Naive thymus-derived CD4-positive, alpha-beta T cell (primary cell): ENCODE data around the gene HEG1. TPM values are rescaled to one million over a fixed set of nuclear protein-coding genes. Genes with fewer than 3 reads are reported as not detected.
A peak's percentile ranks its signal among the peaks of the same experiment; 100 is the strongest.

Experiments used
- ATAC-seq: fragments of 150-1000 bp; cut with Tn5 transposase; 2 replicates; pipeline ENCODE4 v1.10.0; 2021; ENCODE audit warnings: mild to moderate bottlenecking, moderate library complexity
- CTCF ChIA-PET: fragments of 350-600 bp; sonication (Branson Sonifier 250); formaldehyde crosslinking; loops from one replicate; lab custom pipeline; 2021; ENCODE audit warnings: antibody characterized with exemption; lab: Charles Lee
- POLR2A ChIA-PET: fragments of 350-600 bp; sonication (Branson Sonifier 250); formaldehyde crosslinking; loops from one replicate; lab custom pipeline; 2021; ENCODE audit warnings: antibody characterized with exemption, inconsistent platforms; lab: Charles Lee
- DNase-seq, 9 donors: peaks; one replicate each; pipeline versions ENCODE4 v3.0.0 to v3.0.0-alpha.2; 2020 to 2022; ENCODE audit warnings: mixed read lengths in 1 of 9
- H3K27ac ChIP-seq: one replicate; pipeline ENCODE4 v1.7.0; 2013; ENCODE audit warnings: mild to moderate bottlenecking, low read depth, low read length, moderate library complexity
- H3K27me3 ChIP-seq, 2 donors: one replicate each; pipeline ENCODE4 v1.7.0; 2013; ENCODE audit warnings: low read length in 2 of 2, mild to moderate bottlenecking in 2 of 2, moderate library complexity in 2 of 2; ENCODE audit not compliant: control insufficient read depth in 2 of 2, insufficient read depth in 2 of 2
- H3K36me3 ChIP-seq, 3 experiments: 1 replicate in 2 of 3; 2 replicates in 1 of 3; pipeline ENCODE4 v1.7.0; 2013; ENCODE audit warnings: low read length in 3 of 3, mild to moderate bottlenecking in 3 of 3, moderate library complexity in 1 of 3; ENCODE audit not compliant: insufficient read depth in 3 of 3, control insufficient read depth in 2 of 3
- H3K4me1 ChIP-seq, 2 donors: one replicate each; pipeline ENCODE4 v1.7.0; 2013; ENCODE audit warnings: low read length in 2 of 2, mild to moderate bottlenecking in 2 of 2, moderate library complexity in 1 of 2; ENCODE audit not compliant: control insufficient read depth in 2 of 2, insufficient read depth in 2 of 2
- H3K4me3 ChIP-seq: 2 replicates; pipeline ENCODE4 v1.7.0; 2013; ENCODE audit warnings: mild to moderate bottlenecking, low read length
- H3K9me3 ChIP-seq, 3 experiments: 1 replicate in 2 of 3; 2 replicates in 1 of 3; pipeline ENCODE4 v1.7.0; 2013; ENCODE audit warnings: low read length in 3 of 3; ENCODE audit not compliant: control insufficient read depth in 2 of 3
- H3K27ac Mint-ChIP-seq, 9 donors: one replicate each; pipeline ENCODE4 v1.8.0; 2020 to 2022; ENCODE audit warnings: mixed read lengths in 9 of 9, mild to moderate bottlenecking in 8 of 9, moderate library complexity in 5 of 9, inconsistent platforms in 2 of 9
- H3K27me3 Mint-ChIP-seq, 5 donors: one replicate each; pipeline ENCODE4 v1.8.0; 2021 to 2022; ENCODE audit warnings: mixed read lengths in 5 of 5, mild to moderate bottlenecking in 1 of 5
- H3K36me3 Mint-ChIP-seq, 5 donors: one replicate each; pipeline ENCODE4 v1.8.0; 2020 to 2022; ENCODE audit warnings: mixed read lengths in 5 of 5, mild to moderate bottlenecking in 3 of 5, inconsistent platforms in 1 of 5
- H3K4me1 Mint-ChIP-seq, 7 donors: one replicate each; pipeline ENCODE4 v1.8.0; 2020 to 2022; ENCODE audit warnings: mixed read lengths in 7 of 7, mild to moderate bottlenecking in 3 of 7, inconsistent platforms in 1 of 7
- H3K4me3 Mint-ChIP-seq, 10 donors: one replicate each; pipeline ENCODE4 v1.8.0; 2020 to 2022; ENCODE audit warnings: mild to moderate bottlenecking in 10 of 10, mixed read lengths in 10 of 10, moderate library complexity in 6 of 10, inconsistent platforms in 2 of 10
- H3K9me3 Mint-ChIP-seq, 11 donors: one replicate each; pipeline ENCODE4 v1.8.0; 2020 to 2022; ENCODE audit warnings: mixed read lengths in 11 of 11, mild to moderate bottlenecking in 4 of 11, inconsistent platforms in 1 of 11, moderate library complexity in 1 of 11
- intact Hi-C, 2 donors: fragments of 100-400 bp; cut with micrococcal nuclease; formaldehyde crosslinking; loops; one replicate each; pipeline ENCODE4 v1.15.1; 2023
- polyA plus RNA-seq, 2 donors: library from polyadenylated mRNA; unstranded; fragments of 300-500 nt; fragmentation: Illumina TruSeq; gene quantifications; one replicate each; pipeline ENCODE4 v1.2.3, GENCODE V29; 2021
- total RNA-seq, 6 experiments: library from RNA in 5 of 6; stranded (reverse) in 5 of 6; gene quantifications; 1 replicate in 5 of 6; 2 replicates in 1 of 6; pipeline ENCODE4 v1.2.3 and lab custom pipeline; 2021 to 2026

HEG1 gene
- total and polyA plus RNA-seq, 7 experiments from 2014 or later = 2.1 to 45.4 (median 17.6) TPM

- DNase-seq = no peak
- no peaks in the 10 kb centered on the region for H3K27me3 ChIP-seq
- H3K27ac Mint-ChIP-seq = peak overlapping the region in 7 of 9 donors; percentile 52 to 95 (median 84)
These were observed 49.5 kb downstream of the HEG1 start for GRCh38 chr3:125006291-125006731.

GRCh38 chr3:125005676-125006075, 50.1 kb downstream of the HEG1 start:
- H3K9me3 ChIP-seq = no peaks in the 10 kb centered on the region
- peaks cover 8 to 32% of the 10 kb centered on the region in 2 donors for H3K4me1 ChIP-seq
- H3K4me1 Mint-ChIP-seq = peaks cover 9 to 63% (median 46%) of the 10 kb centered on the region in 7 donors
- H3K27me3 Mint-ChIP-seq = no peaks in the 10 kb centered on the region
- H3K36me3 ChIP-seq = peaks cover 9 to 53% (median 32%) of the 10 kb centered on the region in 3 experiments
- peak overlapping the region in 1 of 10 donors; percentile 15 for H3K4me3 Mint-ChIP-seq
- CTCF ChIA-PET = no interaction called here
- intact Hi-C loops = no loop called here
- POLR2A ChIA-PET = interaction anchor here (0.5 to 0.9 kb wide), 2 partner anchors 25 to 47 kb away, joined by 3 read pairs; no protein-coding TSS in a partner anchor
- H3K27ac ChIP-seq = no peak overlapping the region
- H3K4me3 ChIP-seq = no peak overlapping the region
- no peak for ATAC-seq
- peaks cover 0 to 61% (median 33%) of the 10 kb centered on the region in 5 donors for H3K36me3 Mint-ChIP-seq
- H3K27me3 ChIP-seq = no peaks in the 10 kb centered on the region
- H3K27ac Mint-ChIP-seq = peak overlapping the region in 8 of 9 donors; percentile 68 to 98 (median 94)
- no peak for DNase-seq
- no peaks in the 10 kb centered on the region for H3K9me3 Mint-ChIP-seq

More at GRCh38 chr3:125006291-125006731, 49.5 kb downstream of the HEG1 start:
- ChIA-PET POLR2A (interaction anchor here (0.5 to 0.9 kb wide), 2 partner anchors 24 to 40 kb away, joined by 3 read pairs; no protein-coding TSS in a partner anchor), CTCF (no interaction called here)
- no peak overlapping the region for H3K4me3 ChIP-seq
- Mint-ChIP-seq H3K36me3 (peaks cover 0 to 61% (median 34%) of the 10 kb centered on the region in 5 donors), H3K4me3 (no peak overlapping the region), H3K4me1 (peaks cover 9 to 68% (median 49%) of the 10 kb centered on the region in 7 donors), H3K27me3 (no peaks in the 10 kb centered on the region), H3K9me3 (no peaks in the 10 kb centered on the region)
- no peak overlapping the region for H3K27ac ChIP-seq
- H3K36me3 ChIP-seq = peaks cover 9 to 48% (median 33%) of the 10 kb centered on the region in 3 experiments
- no peaks in the 10 kb centered on the region for H3K9me3 ChIP-seq
- no peak for ATAC-seq
- intact Hi-C loops = no loop called here
- peaks cover 10 to 36% of the 10 kb centered on the region in 2 donors for H3K4me1 ChIP-seq

GRCh38 chr3:125005222-125005621, 50.6 kb downstream of the HEG1 start:
- Mint-ChIP-seq H3K4me1 (peaks cover 9 to 60% (median 41%) of the 10 kb centered on the region in 7 donors), H3K9me3 (no peaks in the 10 kb centered on the region), H3K27ac (peak overlapping the region in 8 of 9 donors; percentile 68 to 98 (median 94)), H3K36me3 (peaks cover 0 to 60% (median 33%) of the 10 kb centered on the region in 5 donors), H3K27me3 (no peaks in the 10 kb centered on the region), H3K4me3 (peak overlapping the region in 1 of 10 donors; percentile 15)
- CTCF ChIA-PET = no interaction called here
- Histone ChIP-seq H3K4me1 (peaks cover 4 to 28% of the 10 kb centered on the region in 2 donors), H3K9me3 (no peaks in the 10 kb centered on the region), H3K27ac (no peak overlapping the region), H3K36me3 (peaks cover 9 to 57% (median 34%) of the 10 kb centered on the region in 3 experiments), H3K4me3 (no peak overlapping the region), H3K27me3 (no peaks in the 10 kb centered on the region)
- no peak for ATAC-seq
- intact Hi-C loops = no loop called here
- POLR2A ChIA-PET = interaction anchor here (0.5 kb wide), 1 partner anchor 47 kb away, joined by 3 read pairs; no protein-coding TSS in a partner anchor
- DNase-seq = no peak

GRCh38 chr3:125003859-125004595, 51.8 kb downstream of the HEG1 start:
- peaks cover 9 to 54% (median 24%) of the 10 kb centered on the region in 3 experiments for H3K36me3 ChIP-seq
- no peak for ATAC-seq
- Mint-ChIP-seq H3K27ac (peak overlapping the region; percentile 14 to 99 (median 96)), H3K4me1 (peaks cover 9 to 64% (median 36%) of the 10 kb centered on the region in 7 donors), H3K36me3 (peaks cover 0 to 58% (median 31%) of the 10 kb centered on the region in 5 donors), H3K4me3 (peak overlapping the region in 4 of 10 donors; percentile 25 to 77 (median 52)), H3K9me3 (no peaks in the 10 kb centered on the region), H3K27me3 (no peaks in the 10 kb centered on the region)
- H3K4me1 ChIP-seq = peaks cover 0 to 28% of the 10 kb centered on the region in 2 donors
- intact Hi-C loops = loop anchor here in 1 of 2 donors (2.0 kb wide), 1 partner anchor 19 kb away; no protein-coding TSS in a partner anchor
- ChIA-PET POLR2A (interaction anchor here (0.7 to 2.9 kb wide), 4 partner anchors 14 to 53 kb away, joined by 3 to 25 read pairs (median 6); no protein-coding TSS in a partner anchor), CTCF (interaction anchor here (0.9 to 1.3 kb wide), 2 partner anchors 17 to 49 kb away, joined by 3 to 5 read pairs; no protein-coding TSS in a partner anchor)
- H3K9me3 ChIP-seq = no peaks in the 10 kb centered on the region
- no peak for DNase-seq
- H3K27ac ChIP-seq = peak overlapping the region; percentile 81
- H3K4me3 ChIP-seq = no peak overlapping the region
- H3K27me3 ChIP-seq = no peaks in the 10 kb centered on the region

GRCh38 chr3:125003369-125003853, 52.4 kb downstream of the HEG1 start:
- intact Hi-C loops = loop anchor here in 1 of 2 donors (2.0 kb wide), 1 partner anchor 19 kb away; no protein-coding TSS in a partner anchor

More at GRCh38 chr3:125003369-125003853, 52.4 kb downstream of the HEG1 start:
- peaks cover 0 to 28% of the 10 kb centered on the region in 2 donors for H3K4me1 ChIP-seq
- no peaks in the 10 kb centered on the region for H3K9me3 Mint-ChIP-seq
- DNase-seq (no peak), ATAC-seq (no peak)
- no peaks in the 10 kb centered on the region for H3K9me3 ChIP-seq
- peak overlapping the region; percentile 81 for H3K27ac ChIP-seq
- peaks cover 9 to 56% (median 22%) of the 10 kb centered on the region in 3 experiments for H3K36me3 ChIP-seq
- peak overlapping the region in 5 of 10 donors; percentile 17 to 77 (median 43) for H3K4me3 Mint-ChIP-seq
- no peaks in the 10 kb centered on the region for H3K27me3 ChIP-seq
- no peaks in the 10 kb centered on the region for H3K27me3 Mint-ChIP-seq
- H3K27ac Mint-ChIP-seq = peak overlapping the region in 8 of 9 donors; percentile 92 to 99 (median 96)
- CTCF ChIA-PET = interaction anchor here (0.6 to 1.3 kb wide), 3 partner anchors 9 to 77 kb away, joined by 3 to 5 read pairs (median 3); no protein-coding TSS in a partner anchor
- H3K4me1 Mint-ChIP-seq = peaks cover 9 to 68% (median 39%) of the 10 kb centered on the region in 7 donors
- H3K36me3 Mint-ChIP-seq = peaks cover 0 to 56% (median 31%) of the 10 kb centered on the region in 5 donors
- POLR2A ChIA-PET = interaction anchor here (1.3 to 2.9 kb wide), 4 partner anchors 8 to 53 kb away, joined by 4 to 25 read pairs (median 6); no protein-coding TSS in a partner anchor
- no peak overlapping the region for H3K4me3 ChIP-seq
